Fibroblast of skin of back (primary cell): Measurements from ENCODE around the gene TES.
"Not testable (repeated sequence)": the region's sequence is repeated elsewhere in the genome, so short reads cannot be mapped to it uniquely, and the experiment has no call there.

Experiments used
- DNase-seq: peaks from one replicate; pipeline ENCODE4 v3.0.0-alpha.2; 2013

Gene TES

GRCh38 chr7:116292381-116292780, 82.0 kb downstream of the TES start:
- DNase-seq: no peak

- no peak for DNase-seq
These were observed 82.8 kb downstream of the TES start for GRCh38 chr7:116293139-116293538.

- no peak for DNase-seq
These were observed 83.3 kb downstream of the TES start for GRCh38 chr7:116293633-116294032.

- DNase-seq: not testable (repeated sequence)
These were observed 85.6 kb downstream of the TES start for GRCh38 chr7:116295903-116296302.

GRCh38 chr7:116298055-116298454, 87.7 kb downstream of the TES start:
- no peak for DNase-seq

DNA sequence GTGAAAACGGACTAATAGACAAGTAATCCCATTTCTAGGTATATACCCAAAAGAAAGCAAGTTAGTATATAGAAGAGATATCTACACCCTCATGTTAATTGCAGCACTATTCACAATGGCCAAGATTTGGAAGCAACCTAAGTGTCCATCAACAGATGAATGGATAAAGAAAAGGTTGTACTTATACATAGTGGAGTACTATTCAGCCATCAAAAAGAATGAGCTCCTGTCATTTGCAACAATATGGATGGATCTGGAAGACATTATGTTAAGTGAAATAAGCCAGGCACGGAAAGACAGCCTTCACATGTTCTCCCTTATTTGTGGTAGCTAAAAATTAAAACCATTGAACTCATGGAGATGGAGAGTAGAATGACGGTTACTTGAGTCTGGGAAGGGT, 88.2 kb downstream of the TES start:
- DNase-seq: no peak

GRCh38 chr7:116305485-116306408, 95.4 kb downstream of the TES start:
- no peak for DNase-seq

- no peak for DNase-seq
These were observed 96.2 kb downstream of the TES start for GRCh38 chr7:116306409-116307048.

DNA sequence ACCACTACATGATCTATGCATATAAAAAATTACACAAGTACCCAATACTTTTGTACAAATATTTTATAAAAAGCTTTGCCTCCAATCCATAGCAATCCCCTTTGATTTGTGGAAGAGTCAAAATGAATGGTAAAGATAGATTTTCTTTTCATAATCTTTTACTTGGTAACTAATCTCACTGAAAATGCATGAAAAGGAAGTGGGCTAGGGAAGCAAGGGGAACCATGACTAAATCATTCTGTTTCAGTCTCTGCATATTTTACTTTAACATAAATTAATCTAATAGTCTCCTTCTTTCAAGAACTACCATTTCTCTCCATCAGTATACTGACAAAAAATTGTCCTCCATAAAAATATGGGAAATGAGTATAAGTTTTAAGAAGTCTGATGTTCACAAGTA, 96.9 kb downstream of the TES start:
- no peak for DNase-seq
